ENCODE measurements around the gene GFER. TPM values are rescaled to one million over a fixed set of nuclear protein-coding genes. Genes with fewer than 3 reads are reported as not detected.
"Not testable (repeated sequence)": the region's sequence is repeated elsewhere in the genome, so short reads cannot be mapped to it uniquely, and the experiment has no call there.

GFER gene
- total RNA-seq, 3 donors from 2014 or later: 15.7 to 18.1 (median 17.9) TPM

DNA sequence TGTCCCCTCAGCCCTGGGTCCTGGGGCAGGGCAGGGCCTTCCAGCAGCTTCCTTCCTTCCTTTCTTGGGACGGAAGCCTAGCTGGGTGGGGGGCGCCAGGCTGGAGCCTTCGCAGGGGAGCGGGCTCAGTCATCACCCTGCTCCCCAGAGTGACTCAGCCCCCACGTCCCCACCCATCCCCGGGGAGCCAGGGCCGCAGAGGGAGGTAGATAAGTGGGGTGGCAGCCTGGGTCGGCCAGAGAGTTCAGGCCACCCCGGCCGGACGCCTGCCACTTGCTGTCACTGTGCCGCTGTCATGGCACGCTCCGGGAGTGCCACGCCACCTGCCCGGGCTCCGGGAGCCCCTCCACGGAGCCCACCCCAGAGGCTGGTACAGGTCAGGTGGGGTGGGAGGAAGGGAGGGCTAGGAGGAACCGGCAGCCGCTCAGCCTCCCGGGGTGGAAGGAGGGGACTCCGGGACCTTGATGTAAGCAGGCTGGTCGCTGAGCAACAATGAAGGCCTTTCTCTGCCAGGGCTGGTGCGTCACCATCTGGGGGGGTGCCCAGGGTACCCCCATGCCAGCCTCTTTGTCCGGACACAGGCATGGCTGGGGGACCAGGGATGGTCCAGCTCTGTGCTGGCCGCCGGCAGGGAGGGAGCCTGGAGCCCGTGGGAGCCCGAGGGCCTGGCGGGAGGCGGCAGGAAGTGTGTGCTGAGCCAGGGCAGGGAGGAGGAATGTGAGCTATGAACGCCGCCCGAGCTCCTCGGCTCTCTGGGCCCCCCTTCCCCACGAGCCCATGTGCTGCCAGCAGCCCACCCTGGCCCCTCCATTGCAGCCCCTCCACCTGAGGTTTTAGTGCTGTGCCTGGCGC lies 49.3 kb downstream of the GFER start:
- DNase-seq (ENCODE audit: low spot score in 2 of 2): peak in 1 of 2 donors; percentile 76

GRCh38 chr16:2033909-2034695 lies 50.1 kb downstream of the GFER start:
- DNase-seq (ENCODE audit: low spot score in 2 of 2); intact Hi-C loops (cut with DNase I; ENCODE audit: low total_unique reads); H3K36me3 ChIP-seq; H3K27me3 ChIP-seq; H3K9me3 ChIP-seq: not testable (repeated sequence)
- Histone ChIP-seq H3K27ac (peak overlapping the region; percentile 93), H3K4me1 (peaks cover 40 to 44% of the 10 kb centered on the region in 2 donors), H3K4me3 (peak overlapping the region; percentile 34 to 69 (median 38))

More for the DNA sequence above, 49.3 kb downstream of the GFER start:
- intact Hi-C loops (cut with DNase I; ENCODE audit: low total_unique reads): no loop called here
- peak; percentile 17 to 43 (median 23) for TF ChIP-seq POLR2AphosphoS5 (IDR thresholded peaks at IDR 0.05)
- TF ChIP-seq, protein P1, sequence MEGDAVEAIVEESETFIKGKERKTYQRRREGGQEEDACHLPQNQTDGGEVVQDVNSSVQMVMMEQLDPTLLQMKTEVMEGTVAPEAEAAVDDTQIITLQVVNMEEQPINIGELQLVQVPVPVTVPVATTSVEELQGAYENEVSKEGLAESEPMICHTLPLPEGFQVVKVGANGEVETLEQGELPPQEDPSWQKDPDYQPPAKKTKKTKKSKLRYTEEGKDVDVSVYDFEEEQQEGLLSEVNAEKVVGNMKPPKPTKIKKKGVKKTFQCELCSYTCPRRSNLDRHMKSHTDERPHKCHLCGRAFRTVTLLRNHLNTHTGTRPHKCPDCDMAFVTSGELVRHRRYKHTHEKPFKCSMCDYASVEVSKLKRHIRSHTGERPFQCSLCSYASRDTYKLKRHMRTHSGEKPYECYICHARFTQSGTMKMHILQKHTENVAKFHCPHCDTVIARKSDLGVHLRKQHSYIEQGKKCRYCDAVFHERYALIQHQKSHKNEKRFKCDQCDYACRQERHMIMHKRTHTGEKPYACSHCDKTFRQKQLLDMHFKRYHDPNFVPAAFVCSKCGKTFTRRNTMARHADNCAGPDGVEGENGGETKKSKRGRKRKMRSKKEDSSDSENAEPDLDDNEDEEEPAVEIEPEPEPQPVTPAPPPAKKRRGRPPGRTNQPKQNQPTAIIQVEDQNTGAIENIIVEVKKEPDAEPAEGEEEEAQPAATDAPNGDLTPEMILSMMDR (IDR thresholded peaks at IDR 0.05): no peak
- TF ChIP-seq POLR2A (IDR thresholded peaks at IDR 0.05): no peak
- Histone ChIP-seq H3K9me3 (no peaks in the 10 kb centered on the region), H3K4me1 (peaks cover 38 to 48% of the 10 kb centered on the region in 2 donors), H3K27me3 (no peaks in the 10 kb centered on the region), H3K4me3 (peak overlapping the region; percentile 34 to 69 (median 38)), H3K27ac (peak overlapping the region; percentile 93), H3K36me3 (no peaks in the 10 kb centered on the region)

GRCh38 chr16:2034696-2035430 lies 50.9 kb downstream of the GFER start:
- Histone ChIP-seq H3K4me3 (peak overlapping the region; percentile 29 to 63 (median 30)), H3K27ac (peak overlapping the region; percentile 92 to 93), H3K9me3 (no peaks in the 10 kb centered on the region), H3K27me3 (no peaks in the 10 kb centered on the region), H3K36me3 (no peaks in the 10 kb centered on the region), H3K4me1 (peaks cover 38 to 44% of the 10 kb centered on the region in 2 donors)
- intact Hi-C loops (cut with DNase I; ENCODE audit: low total_unique reads): no loop called here
- TF ChIP-seq POLR2AphosphoS5 (IDR thresholded peaks at IDR 0.05) (no peak), POLR2A (IDR thresholded peaks at IDR 0.05) (no peak)
- TF ChIP-seq, protein P1 (IDR thresholded peaks at IDR 0.05): no peak
- no peak for DNase-seq (ENCODE audit: low spot score in 2 of 2)

- H3K27me3 ChIP-seq: no peaks in the 10 kb centered on the region
- TF ChIP-seq, protein P1 (IDR thresholded peaks at IDR 0.05): peak in 1 of 3 donors; percentile 7
- TF ChIP-seq POLR2A (IDR thresholded peaks at IDR 0.05) (no peak), POLR2AphosphoS5 (IDR thresholded peaks at IDR 0.05) (peak in 1 of 3 donors; percentile 18)
- intact Hi-C loops (cut with DNase I; ENCODE audit: low total_unique reads): no loop called here
- no peaks in the 10 kb centered on the region for H3K9me3 ChIP-seq
- no peaks in the 10 kb centered on the region for H3K36me3 ChIP-seq
- DNase-seq (ENCODE audit: low spot score in 2 of 2): peak in 1 of 2 donors; percentile 65
- peaks cover 35 to 44% of the 10 kb centered on the region in 2 donors for H3K4me1 ChIP-seq
- peak overlapping the region; percentile 92 to 93 for H3K27ac ChIP-seq
- peak overlapping the region; percentile 29 to 63 (median 30) for H3K4me3 ChIP-seq
Measured at GRCh38 chr16:2035431-2036199, 51.6 kb downstream of the GFER start.
